DND-41 (cell line): ENCODE measurements around the gene MEAK7.

Experiments used
- EZH2 ChIP-seq: IDR thresholded peaks from 3 replicates; pipeline ENCODE4 v1.6.1; 2012; ENCODE audit warnings: borderline replicate concordance, low read depth, mild to moderate bottlenecking, moderate library complexity, low read length, inconsistent platforms; ENCODE audit not compliant: severe bottlenecking
- TF ChIP-seq, protein P1 (sequence below): IDR thresholded peaks from 2 replicates; pipeline ENCODE4 v1.5.1; 2012; ENCODE audit warnings: borderline replicate concordance, low read length, moderate library complexity, mild to moderate bottlenecking; ENCODE audit not compliant: poor library complexity, severe bottlenecking; ENCODE audit errors: extremely low read depth

DNA sequence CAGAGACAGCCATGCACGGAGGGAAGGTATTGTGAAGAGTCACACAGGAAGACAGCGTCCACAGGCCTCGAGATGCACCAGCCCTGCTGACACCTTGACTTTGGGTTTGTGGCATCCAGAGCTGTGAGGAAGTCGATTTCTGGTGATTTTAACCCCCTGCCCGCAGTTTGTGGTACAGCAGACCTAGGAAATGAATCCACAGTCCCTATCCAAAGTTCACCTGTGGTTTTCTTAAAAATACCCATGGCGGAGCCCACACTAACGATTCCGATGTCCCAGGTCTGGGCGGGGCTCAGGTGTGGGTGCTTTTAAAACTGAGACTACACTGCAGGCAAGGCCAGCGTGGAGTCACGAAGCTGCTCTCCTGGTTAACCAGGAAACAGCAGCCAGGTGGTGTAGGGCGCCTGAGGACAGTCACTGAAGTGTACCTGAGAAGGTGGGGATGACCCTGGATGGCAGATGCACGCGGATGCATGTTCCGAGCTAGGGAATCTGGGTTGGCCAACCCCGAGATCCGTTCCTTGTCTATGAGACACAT lies 14.4 kb upstream of the MEAK7 start:
- TF ChIP-seq, protein P1, sequence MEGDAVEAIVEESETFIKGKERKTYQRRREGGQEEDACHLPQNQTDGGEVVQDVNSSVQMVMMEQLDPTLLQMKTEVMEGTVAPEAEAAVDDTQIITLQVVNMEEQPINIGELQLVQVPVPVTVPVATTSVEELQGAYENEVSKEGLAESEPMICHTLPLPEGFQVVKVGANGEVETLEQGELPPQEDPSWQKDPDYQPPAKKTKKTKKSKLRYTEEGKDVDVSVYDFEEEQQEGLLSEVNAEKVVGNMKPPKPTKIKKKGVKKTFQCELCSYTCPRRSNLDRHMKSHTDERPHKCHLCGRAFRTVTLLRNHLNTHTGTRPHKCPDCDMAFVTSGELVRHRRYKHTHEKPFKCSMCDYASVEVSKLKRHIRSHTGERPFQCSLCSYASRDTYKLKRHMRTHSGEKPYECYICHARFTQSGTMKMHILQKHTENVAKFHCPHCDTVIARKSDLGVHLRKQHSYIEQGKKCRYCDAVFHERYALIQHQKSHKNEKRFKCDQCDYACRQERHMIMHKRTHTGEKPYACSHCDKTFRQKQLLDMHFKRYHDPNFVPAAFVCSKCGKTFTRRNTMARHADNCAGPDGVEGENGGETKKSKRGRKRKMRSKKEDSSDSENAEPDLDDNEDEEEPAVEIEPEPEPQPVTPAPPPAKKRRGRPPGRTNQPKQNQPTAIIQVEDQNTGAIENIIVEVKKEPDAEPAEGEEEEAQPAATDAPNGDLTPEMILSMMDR, result no peak
- TF ChIP-seq EZH2, result no peak
